HCT116 (cell line): ENCODE measurements around the gene DOLPP1. TPM values are rescaled to one million over a fixed set of nuclear protein-coding genes. Genes with fewer than 3 reads are reported as not detected.

Experiments
- ATAC-seq: fragments of 200-7000 bp; cut with Tn5 transposase; 2 replicates; pipeline ENCODE4 v1.9.1; 2020; ENCODE audit warnings: mild to moderate bottlenecking, moderate library complexity
- BruUV-seq: library from RNA; stranded (reverse); fragments of 400-500 nt; replicated peaks from 2 replicates; lab custom pipeline; 2021; lab: Mats Ljungman, UMichigan
- CTCF ChIA-PET: fragments of 300-600 bp; sonication (Branson Sonifier 250); formaldehyde crosslinking; loops from one replicate; lab custom pipeline; 2021; ENCODE audit warnings: antibody characterized with exemption; lab: Charles Lee
- POLR2A ChIA-PET: fragments of 300-600, 350-600 bp; sonication (Branson Sonifier 250); formaldehyde crosslinking; loops from one replicate; lab custom pipeline; 2021; ENCODE audit warnings: antibody characterized with exemption; lab: Charles Lee
- RAD21 ChIA-PET, 2 experiments: fragments of 300-600 bp; sonication (Branson Sonifier 250); formaldehyde crosslinking; loops; one replicate each; lab custom pipeline; 2023; ENCODE audit warnings: low total read pairs in 2 of 2; ENCODE audit not compliant: uncharacterized antibody in 2 of 2, unreplicated experiment in 2 of 2, low non-redundant PET in 1 of 2; lab: Charles Lee
- DNase-seq: peaks from one replicate; pipeline ENCODE4 v3.0.0-alpha.2; 2010; ENCODE audit warnings: low read depth, low spot score
- H2AFZ ChIP-seq: fragments of 200-600 bp; shearing (Covaris generic), sonication (generic); 2 replicates; pipeline ENCODE4 v1.6.1; 2017; ENCODE audit warnings: low read depth, mixed run types, mixed read lengths, antibody characterized with exemption, low read length; ENCODE audit not compliant: poor library complexity, severe bottlenecking
- H3K27ac ChIP-seq: 2 replicates; pipeline ENCODE4 v1.5.1; 2012; ENCODE audit warnings: low read depth, low read length
- H3K27me3 ChIP-seq: fragments of 200-600 bp; sonication (generic); 2 replicates; pipeline ENCODE4 v1.6.1; 2016; ENCODE audit warnings: mixed run types, low read length, mixed read lengths; ENCODE audit not compliant: insufficient read depth
- H3K36me3 ChIP-seq, 2 experiments: fragments of 200-500 bp in 1 of 2; fragments of 200-600 bp in 1 of 2; sonication (Bioruptor generic) in 1 of 2; sonication (generic) in 1 of 2; 2 replicates each; pipeline versions ENCODE4 v1.5.1 to v1.6.1; 2014 to 2016; ENCODE audit warnings: low read length in 2 of 2, inconsistent platforms in 1 of 2, mixed read lengths in 1 of 2, mixed run types in 1 of 2; ENCODE audit not compliant: insufficient read depth in 2 of 2, control insufficient read depth in 1 of 2
- H3K4me1 ChIP-seq, 2 experiments: fragments of 200-600 bp in 1 of 2; sonication (generic) in 1 of 2; 2 replicates each; pipeline versions ENCODE4 v1.5.1 to v1.6.1; 2012 to 2017; ENCODE audit warnings: low read length in 2 of 2, inconsistent platforms in 1 of 2, mild to moderate bottlenecking in 1 of 2, mixed read lengths in 1 of 2, mixed run types in 1 of 2, moderate library complexity in 1 of 2; ENCODE audit not compliant: insufficient read depth in 2 of 2, control insufficient read depth in 1 of 2
- H3K4me2 ChIP-seq: fragments of 200-600 bp; sonication (generic); 2 replicates; pipeline ENCODE4 v1.6.1; 2017; ENCODE audit warnings: mixed run types, low read length, mixed read lengths
- H3K4me3 ChIP-seq, 2 experiments: fragments of 200-600 bp in 1 of 2; sonication (generic) in 1 of 2; replicated peaks in 1 of 2; 2 replicates each; pipeline ENCODE4 v1.5.1; 2011 to 2016; ENCODE audit warnings: low read length in 2 of 2, control low read depth in 1 of 2, low read depth in 1 of 2, mild to moderate bottlenecking in 1 of 2, mixed read lengths in 1 of 2, mixed run types in 1 of 2
- H3K79me2 ChIP-seq: fragments of 200-600 bp; sonication (generic); 2 replicates; pipeline ENCODE4 v1.6.1; 2017; ENCODE audit warnings: mild to moderate bottlenecking, mixed run types, low read length, moderate library complexity, mixed read lengths; ENCODE audit not compliant: insufficient read depth
- H3K9ac ChIP-seq: fragments of 200-600 bp; sonication (generic); 2 replicates; pipeline ENCODE4 v1.6.1; 2016; ENCODE audit warnings: low read length, mixed read lengths
- H3K9me2 ChIP-seq: fragments of 200-600 bp; sonication (generic), shearing (Covaris generic); 2 replicates; pipeline ENCODE4 v1.6.1; 2017; ENCODE audit warnings: mixed run types, mild to moderate bottlenecking, moderate library complexity; ENCODE audit not compliant: insufficient read depth
- H3K9me3 ChIP-seq, 2 experiments: fragments of 200-500 bp in 1 of 2; fragments of 200-600 bp in 1 of 2; sonication (Bioruptor generic) in 1 of 2; sonication (generic) in 1 of 2; 2 replicates each; pipeline ENCODE4 v1.6.1; 2014 to 2017; ENCODE audit warnings: low read length in 2 of 2, mixed read lengths in 2 of 2, inconsistent platforms in 1 of 2, low read depth in 1 of 2, mild to moderate bottlenecking in 1 of 2, mixed run types in 1 of 2, moderate library complexity in 1 of 2; ENCODE audit not compliant: control insufficient read depth in 1 of 2, insufficient read depth in 1 of 2
- H4K20me1 ChIP-seq: fragments of 200-600 bp; sonication (generic), shearing (Covaris generic); 2 replicates; pipeline ENCODE4 v1.6.1; 2017; ENCODE audit warnings: mixed run types, mild to moderate bottlenecking, moderate library complexity; ENCODE audit not compliant: insufficient read depth
- CEBPB ChIP-seq: IDR thresholded peaks from 2 replicates; pipeline ENCODE4 v1.6.1; 2012; ENCODE audit warnings: low read depth
- CTCF ChIP-seq, 3 experiments: fragments of 200-600 bp in 1 of 3; sonication (generic) in 1 of 3; IDR thresholded peaks in 2 of 3; conservative IDR thresholded peaks in 1 of 3; 2 replicates each; pipeline ENCODE4 v1.5.1; 2012 to 2017; ENCODE audit warnings: low read depth in 2 of 3, low read length in 2 of 3, antibody characterized with exemption in 1 of 3, borderline replicate concordance in 1 of 3, control low read depth in 1 of 3, mild to moderate bottlenecking in 1 of 3, mixed read lengths in 1 of 3, mixed run types in 1 of 3, moderate library complexity in 1 of 3; ENCODE audit not compliant: insufficient read depth in 1 of 3
- EGR1 ChIP-seq: IDR thresholded peaks from 2 replicates; pipeline ENCODE4 v1.6.1; 2012; ENCODE audit warnings: low read depth
- FOSL1 ChIP-seq: IDR thresholded peaks from 2 replicates; pipeline ENCODE4 v1.6.1; 2012; ENCODE audit warnings: low read depth
- JUND ChIP-seq: IDR thresholded peaks from 2 replicates; pipeline ENCODE4 v1.6.1; 2012
- RAD21 ChIP-seq: IDR thresholded peaks from 2 replicates; pipeline ENCODE4 v1.6.1; 2012; ENCODE audit warnings: low read depth, mild to moderate bottlenecking
- REST ChIP-seq: IDR thresholded peaks from 2 replicates; pipeline ENCODE4 v1.6.1; 2012; ENCODE audit warnings: low read depth
- SIN3A ChIP-seq: IDR thresholded peaks from 2 replicates; pipeline ENCODE4 v1.6.1; 2012; ENCODE audit warnings: low read depth
- ZNF274 ChIP-seq: fragments of 200-500 bp; sonication (Bioruptor generic); IDR thresholded peaks from 2 replicates; pipeline ENCODE4 v1.6.1; 2014; ENCODE audit warnings: mild to moderate bottlenecking, low read depth, low read length, inconsistent platforms
- intact Hi-C: fragments of 100-400 bp; cut with micrococcal nuclease; formaldehyde crosslinking; loops from 2 replicates; pipeline ENCODE4 v1.10.0; 2022
- total RNA-seq: library from RNA; stranded (reverse); gene quantifications from one replicate; pipeline ENCODE4 v1.2.1, GENCODE V29; 2021; ENCODE audit not compliant: unreplicated experiment

Gene DOLPP1
- total RNA-seq, 1 experiment from 2014 or later: 17.4 TPM

- Histone ChIP-seq H3K9me3 (no peaks in the 10 kb centered on the region), H3K9me2 (no peaks in the 10 kb centered on the region)
- DNase-seq: no peak
- no peak for TF ChIP-seq CEBPB
- TF ChIP-seq REST: no peak
- TF ChIP-seq ZNF274: no peak
- no peak for TF ChIP-seq RAD21
- no peak for TF ChIP-seq CTCF (IDR thresholded peaks at IDR 0.05 in 2 of 3, conservative IDR thresholded peaks at IDR 0.05 in 1 of 3; ENCODE audit: borderline replicate concordance in 1 of 3, insufficient read depth in 1 of 3, low read depth in 2 of 3, low read length in 2 of 3)
- no peak for TF ChIP-seq JUND
- TF ChIP-seq EGR1: no peak
- no peak for TF ChIP-seq SIN3A
- TF ChIP-seq FOSL1: no peak
- TF ChIP-seq, all 23 proteins: peak for 0
- Histone ChIP-seq H3K4me1 (peaks cover 2 to 3% of the 10 kb centered on the region in 2 experiments; a peak in 3 of 4 replicates), H3K9ac (no peak overlapping the region), H3K27ac (no peak overlapping the region), H3K4me2 (no peak overlapping the region), H3K27me3 (no peaks in the 10 kb centered on the region), H3K79me2 (no peaks in the 10 kb centered on the region), H3K36me3 (no peaks in the 10 kb centered on the region; a peak in 1 of 4 replicates), H4K20me1 (no peaks in the 10 kb centered on the region), H2AFZ (no peak overlapping the region), H3K4me3 (no peak overlapping the region)
- ChIA-PET CTCF (no interaction called here), POLR2A (no interaction called here), RAD21 (no interaction called here)
- intact Hi-C loops: no loop called here
- ATAC-seq: no peak
- no TSS peak for BruUV-seq
Observed at GRCh38 chr9:129097671-129098306, 16.9 kb downstream of the DOLPP1 start.
